SK-N-SH (cell line): Measurements from ENCODE around the gene SH3BP4. TPM values are rescaled to one million over a fixed set of nuclear protein-coding genes. Genes with fewer than 3 reads are reported as not detected.

Source experiments
- CTCF ChIA-PET: fragments of 300-600, 350-600 bp; formaldehyde crosslinking; extraction: SDS; loops from one replicate; lab custom pipeline; 2021; lab: Yijun Ruan, JAX
- POLR2A ChIA-PET: fragments of 350-600 bp; sonication (Branson Sonifier 250); formaldehyde crosslinking; extraction: SDS; loops from one replicate; lab custom pipeline; 2020; ENCODE audit warnings: antibody characterized with exemption, inconsistent platforms; lab: Yijun Ruan, JAX
- DNase-seq: peaks from one replicate; pipeline ENCODE4 v3.0.0; 2012
- H2AFZ ChIP-seq: fragments of 200-600 bp; sonication (generic); 2 replicates; pipeline ENCODE4 v1.8.1; 2016; ENCODE audit warnings: antibody characterized with exemption, mild to moderate bottlenecking, low read depth
- H3F3A ChIP-seq: fragments of 200-600 bp; sonication (generic); replicated peaks from 2 replicates; pipeline ENCODE3; 2016; ENCODE audit warnings: antibody characterized with exemption, mild to moderate bottlenecking; ENCODE audit not compliant: insufficient read depth
- H3K27ac ChIP-seq, 2 experiments: fragments of 200-500 bp in 1 of 2; fragments of 200-600 bp in 1 of 2; sonication (Bioruptor generic) in 1 of 2; sonication (generic), shearing (Covaris generic) in 1 of 2; 2 replicates each; pipeline versions ENCODE4 v1.5.1 to v1.6.1; 2014 to 2016; ENCODE audit warnings: low read depth in 2 of 2, inconsistent platforms in 1 of 2, low read length in 1 of 2, mild to moderate bottlenecking in 1 of 2, mixed read lengths in 1 of 2
- H3K27me3 ChIP-seq: fragments of 200-600 bp; sonication (generic), shearing (Covaris generic); 2 replicates; pipeline ENCODE4 v1.6.1; 2016; ENCODE audit warnings: mixed run types; ENCODE audit not compliant: insufficient read depth
- H3K36me3 ChIP-seq, 2 experiments: fragments of 200-500 bp in 1 of 2; fragments of 200-600 bp in 1 of 2; sonication (Bioruptor generic) in 1 of 2; sonication (generic) in 1 of 2; replicated peaks in 1 of 2; 2 replicates each; pipeline versions ENCODE3 to v1.5.1; 2014 to 2016; ENCODE audit warnings: low read length in 1 of 2, mild to moderate bottlenecking in 1 of 2; ENCODE audit not compliant: insufficient read depth in 2 of 2, control insufficient read depth in 1 of 2
- H3K4me1 ChIP-seq, 2 experiments: fragments of 200-500 bp in 1 of 2; fragments of 200-600 bp in 1 of 2; sonication (Bioruptor generic) in 1 of 2; sonication (generic), shearing (Covaris generic) in 1 of 2; 2 replicates each; pipeline versions ENCODE4 v1.5.1 to v1.6.1; 2014 to 2016; ENCODE audit warnings: low read depth in 1 of 2, low read length in 1 of 2, mixed run types in 1 of 2; ENCODE audit not compliant: insufficient read depth in 2 of 2, control insufficient read depth in 1 of 2
- H3K4me2 ChIP-seq: fragments of 200-600 bp; sonication (generic), shearing (Covaris generic); 2 replicates; pipeline ENCODE4 v1.6.1; 2017; ENCODE audit warnings: mixed run types
- H3K4me3 ChIP-seq, 2 experiments: fragments of 200-500 bp in 1 of 2; fragments of 200-600 bp in 1 of 2; sonication (Bioruptor generic) in 1 of 2; sonication (generic), shearing (Covaris generic) in 1 of 2; 2 replicates each; pipeline versions ENCODE4 v1.5.1 to v1.8.1; 2014 to 2016; ENCODE audit warnings: low read depth in 2 of 2, inconsistent platforms in 1 of 2, low read length in 1 of 2, mild to moderate bottlenecking in 1 of 2, mixed read lengths in 1 of 2, moderate library complexity in 1 of 2
- H3K79me2 ChIP-seq: fragments of 200-600 bp; sonication (generic); 2 replicates; pipeline ENCODE4 v1.8.1; 2017; ENCODE audit warnings: mild to moderate bottlenecking; ENCODE audit not compliant: insufficient read depth
- H3K9ac ChIP-seq: fragments of 200-600 bp; sonication (generic); 2 replicates; pipeline ENCODE4 v1.6.1; 2017; ENCODE audit warnings: mixed run types
- H3K9me2 ChIP-seq: fragments of 200-600 bp; sonication (generic); 2 replicates; pipeline ENCODE4 v1.6.1; 2017; ENCODE audit warnings: mixed run types
- H3K9me3 ChIP-seq: fragments of 200-600 bp; sonication (generic); 2 replicates; pipeline ENCODE4 v1.6.1; 2017; ENCODE audit warnings: mixed run types, mild to moderate bottlenecking, moderate library complexity
- H4K20me1 ChIP-seq: fragments of 200-600 bp; sonication (generic); 2 replicates; pipeline ENCODE4 v1.6.1; 2017; ENCODE audit warnings: mild to moderate bottlenecking, mixed run types; ENCODE audit not compliant: insufficient read depth
- ELF1 ChIP-seq: IDR thresholded peaks from 2 replicates; pipeline ENCODE4 v1.4.0; 2012
- EP300 ChIP-seq, 2 experiments: IDR thresholded peaks; 2 replicates each; pipeline versions ENCODE4 v1.4.0 to v1.6.1; 2012; ENCODE audit warnings: borderline replicate concordance in 1 of 2, low read depth in 1 of 2, low read length in 1 of 2
- FOSL2 ChIP-seq: IDR thresholded peaks from 2 replicates; pipeline ENCODE4 v1.4.0; 2012; ENCODE audit warnings: low read depth, mild to moderate bottlenecking, moderate library complexity, borderline replicate concordance
- GATA2 ChIP-seq: sonication (generic); formaldehyde crosslinking; IDR thresholded peaks from 2 replicates; pipeline ENCODE4 v1.5.0; 2020; ENCODE audit warnings: mild to moderate bottlenecking, missing genetic modification reagents
- MAX ChIP-seq: IDR thresholded peaks from 2 replicates; pipeline ENCODE4 v1.4.0; 2012; ENCODE audit warnings: low read depth
- MEF2A ChIP-seq: IDR thresholded peaks from 2 replicates; pipeline ENCODE4 v1.4.0; 2012; ENCODE audit warnings: low read depth, borderline replicate concordance
- MXI1 ChIP-seq: IDR thresholded peaks from 2 replicates; pipeline ENCODE4 v1.6.1; 2012; ENCODE audit warnings: mild to moderate bottlenecking, low read depth, low read length, improper control_type of control experiment
- NFIC ChIP-seq: IDR thresholded peaks from 2 replicates; pipeline ENCODE4 v1.4.0; 2012; ENCODE audit warnings: borderline replicate concordance
- NRF1 ChIP-seq: IDR thresholded peaks from 2 replicates; pipeline ENCODE4 v1.6.1; 2012; ENCODE audit warnings: low read depth, mild to moderate bottlenecking, low read length
- PBX3 ChIP-seq: IDR thresholded peaks from 2 replicates; pipeline ENCODE4; 2012
- RAD21 ChIP-seq: IDR thresholded peaks from 2 replicates; pipeline ENCODE4 v1.6.1; 2012; ENCODE audit warnings: mild to moderate bottlenecking, low read length
- RXRA ChIP-seq: IDR thresholded peaks from 2 replicates; pipeline ENCODE4 v1.4.0; 2012; ENCODE audit warnings: low read depth, mild to moderate bottlenecking, borderline replicate concordance
- SIN3A ChIP-seq: IDR thresholded peaks from 2 replicates; pipeline ENCODE4 v1.6.1; 2012; ENCODE audit warnings: low read depth, mild to moderate bottlenecking, low read length, moderate library complexity, borderline replicate concordance
- TEAD4 ChIP-seq: IDR thresholded peaks from 2 replicates; pipeline ENCODE4 v1.4.0; 2012; ENCODE audit warnings: mild to moderate bottlenecking, borderline replicate concordance; ENCODE audit not compliant: insufficient read depth
- USF2 ChIP-seq: fragments of 150-350 bp; IDR thresholded peaks from 2 replicates; pipeline ENCODE4 v1.6.1; 2017; ENCODE audit warnings: antibody characterized with exemption, low read length, low read depth, borderline replicate concordance
- YY1 ChIP-seq: IDR thresholded peaks from 2 replicates; pipeline ENCODE4 v1.4.0; 2012; ENCODE audit warnings: low read depth, mild to moderate bottlenecking
- ZBTB33 ChIP-seq: IDR thresholded peaks from 2 replicates; pipeline ENCODE4 v1.4.0; 2012; ENCODE audit warnings: low read depth, borderline replicate concordance
- WGBS: methylation state at CpG from one replicate; pipeline ENCODE4 v1.1.6; 2017; ENCODE audit warnings: low lambda C conversion rate; 5-methylcytosine and 5-hydroxymethylcytosine counted together
- polyA plus RNA-seq, 3 experiments: library from polyadenylated mRNA; depleted of rRNA; stranded (reverse); fragments of >200 nt; gene quantifications; 2 replicates each; pipeline ENCODE4 v1.2.3, GENCODE V29; 2012
- TF ChIP-seq, protein P1 (sequence below): IDR thresholded peaks from 2 replicates; pipeline ENCODE4 v1.4.0; 2012; ENCODE audit warnings: low read depth, borderline replicate concordance

SH3BP4 gene
- polyA plus RNA-seq, 1 of the 3 experiments (the other 2 are of a cell fraction): 27.7 TPM

- ChIA-PET POLR2A (no interaction called here), CTCF (no interaction called here)
- H4K20me1 ChIP-seq: no peaks in the 10 kb centered on the region
- no peak overlapping the region for H3K4me2 ChIP-seq
- H3K9me3 ChIP-seq: no peaks in the 10 kb centered on the region
- H3K27me3 ChIP-seq: no peaks in the 10 kb centered on the region
- H3K9ac ChIP-seq: no peak overlapping the region
- 81% methylated on average over 4 of the region's 4 CpGs for WGBS
- H3K4me1 ChIP-seq: peaks cover 0 to 3% of the 10 kb centered on the region in 2 experiments; a peak in 1 of 4 replicates
- no peak overlapping the region for H3K27ac ChIP-seq
- TF ChIP-seq SIN3A: no peak
- no peak for TF ChIP-seq MXI1
- no peak for TF ChIP-seq EP300 (IDR thresholded peaks at IDR 0.05; ENCODE audit: borderline replicate concordance in 1 of 2, low read depth in 1 of 2, low read length in 1 of 2)
- TF ChIP-seq PBX3: no peak
- TF ChIP-seq, protein P1, sequence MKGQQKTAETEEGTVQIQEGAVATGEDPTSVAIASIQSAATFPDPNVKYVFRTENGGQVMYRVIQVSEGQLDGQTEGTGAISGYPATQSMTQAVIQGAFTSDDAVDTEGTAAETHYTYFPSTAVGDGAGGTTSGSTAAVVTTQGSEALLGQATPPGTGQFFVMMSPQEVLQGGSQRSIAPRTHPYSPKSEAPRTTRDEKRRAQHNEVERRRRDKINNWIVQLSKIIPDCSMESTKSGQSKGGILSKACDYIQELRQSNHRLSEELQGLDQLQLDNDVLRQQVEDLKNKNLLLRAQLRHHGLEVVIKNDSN: no peak
- no peak for TF ChIP-seq NRF1
- no peak for TF ChIP-seq GATA2 (CRISPR knock-in tag)
- TF ChIP-seq ZBTB33: no peak
- TF ChIP-seq NFIC: no peak
- TF ChIP-seq RXRA: no peak
- TF ChIP-seq TEAD4: no peak
- TF ChIP-seq MAX: no peak
- TF ChIP-seq USF2: no peak
- no peak for TF ChIP-seq RAD21
- no peak for TF ChIP-seq YY1
- TF ChIP-seq ELF1: no peak
- no peak for TF ChIP-seq FOSL2
- no peak for TF ChIP-seq MEF2A
- no peak overlapping the region for H3K4me3 ChIP-seq
- H2AFZ ChIP-seq: no peak overlapping the region
- H3K79me2 ChIP-seq: no peaks in the 10 kb centered on the region
- H3K36me3 ChIP-seq: no peaks in the 10 kb centered on the region
- no peak for DNase-seq
- H3F3A ChIP-seq: no peaks in the 10 kb centered on the region
- H3K9me2 ChIP-seq: no peaks in the 10 kb centered on the region
Observed at GRCh38 chr2:234930397-234930796, 21.4 kb upstream of the SH3BP4 start.
